ENCODE data around the gene LIPH. TPM values are rescaled to one million over a fixed set of nuclear protein-coding genes. Genes with fewer than 3 reads are reported as not detected.

Gene LIPH
- total and polyA plus RNA-seq, 10 of the 15 experiments (the other 5 are each of a cell fraction or from before 2014, with no cell fraction given), result 2.2 to 11.1 (median 5.4) TPM

DNA sequence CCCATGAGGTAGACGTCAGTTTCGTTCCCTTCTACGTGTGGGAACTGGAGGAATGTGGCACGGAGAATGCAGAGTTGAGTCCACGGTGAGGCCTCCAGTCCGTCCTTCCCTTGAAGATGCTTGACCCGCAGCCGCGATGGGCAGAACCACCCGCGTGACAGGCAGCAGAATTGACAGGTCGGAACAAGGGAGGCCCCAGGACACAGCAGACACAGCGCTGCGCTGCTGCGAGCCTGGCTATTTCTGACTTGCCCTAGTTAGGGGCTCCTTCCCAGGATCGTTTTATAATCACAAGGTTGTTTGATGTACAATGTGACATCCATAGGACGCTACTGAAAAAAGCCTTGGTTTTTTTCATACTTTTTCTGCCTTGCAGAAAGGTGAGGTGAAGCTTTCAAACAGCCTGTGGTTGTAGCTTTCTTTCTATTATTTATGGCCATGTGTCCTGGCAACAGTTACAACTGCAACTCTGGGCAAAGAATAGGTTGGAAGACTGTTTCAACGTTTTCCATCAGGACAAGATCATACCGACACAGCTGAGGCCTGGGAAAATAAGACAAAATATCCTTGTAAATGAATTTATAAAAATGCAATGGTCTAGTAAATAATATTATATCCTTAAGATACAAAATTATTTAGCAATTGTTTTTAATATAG is 43.9 kb downstream of the LIPH start:
- ChIA-PET SMC1A (ENCODE audit: uncharacterized antibody, unreplicated experiment) (no interaction called here), POLR2A (no interaction called here), RAD21 (ENCODE audit: unreplicated experiment) (no interaction called here), CTCF (no interaction called here)
- no peak overlapping the region for H3K27ac ChIP-seq (ENCODE audit: control insufficient read depth, insufficient read depth)
- H3K4me3 ChIP-seq, result no peak overlapping the region
- WGBS (ENCODE audit: insufficient coverage, insufficient replicate concordance, low lambda C conversion rate, missing lambda C conversion rate), result 76% methylated on average over 19 of the region's 19 CpGs
- H3K4me1 ChIP-seq (ENCODE audit: control insufficient read depth, insufficient read depth, low read length), result peaks cover 3% of the 10 kb centered on the region; the same call in 1 of the 2 replicates
- peaks cover 0 to 3% of the 10 kb centered on the region in 2 experiments; a peak in 2 of 4 replicates for H3K36me3 ChIP-seq (ENCODE audit: control insufficient read depth in 2 of 2, insufficient read depth in 2 of 2, low read length in 1 of 2)
- H2AFZ ChIP-seq (ENCODE audit: control insufficient read depth, low read depth, low read length), result no peak overlapping the region
- no peak overlapping the region for H3K4me2 ChIP-seq (ENCODE audit: control insufficient read depth, insufficient read depth)
- no peaks in the 10 kb centered on the region for H3K27me3 ChIP-seq (replicated peaks in 1 of 2; ENCODE audit: control insufficient read depth in 2 of 2, insufficient read depth in 2 of 2, low read length in 1 of 2)
- intact Hi-C loops (cut with micrococcal nuclease; ENCODE audit: unreplicated experiment), result no loop called here
- in situ Hi-C loops (cut with MboI), result no loop called here
- no peak for ATAC-seq
- no peaks in the 10 kb centered on the region for H3K79me2 ChIP-seq (ENCODE audit: control insufficient read depth, insufficient read depth, low read length)
- no peaks in the 10 kb centered on the region for H4K20me1 ChIP-seq (ENCODE audit: control insufficient read depth, insufficient read depth)
- H3K9ac ChIP-seq (ENCODE audit: control insufficient read depth, insufficient read depth, low read length), result no peak overlapping the region
- TSS peak; percentile 70 for BruUV-seq (replicated peaks)
- DNase-seq (ENCODE audit: low read depth, low spot score), result no peak
- FAIRE-seq, result no peak
- H3K9me3 ChIP-seq (replicated peaks; ENCODE audit: control insufficient read depth, insufficient read depth, low read length), result no peaks in the 10 kb centered on the region
- no peak for TF ChIP-seq CEBPB (IDR thresholded peaks at IDR 0.05; ENCODE audit: borderline replicate concordance in 1 of 2, low read depth in 2 of 2, low read length in 2 of 2)
- no peak for TF ChIP-seq RCOR1 (conservative IDR thresholded peaks at IDR 0.05; ENCODE audit: low read depth, low read length)
- TF ChIP-seq BRCA1 (IDR thresholded peaks at IDR 0.05; ENCODE audit: low read depth, low read length), result no peak
- no peak for TF ChIP-seq CBX3 (IDR thresholded peaks at IDR 0.05; ENCODE audit: borderline replicate concordance, low read depth)

DNA sequence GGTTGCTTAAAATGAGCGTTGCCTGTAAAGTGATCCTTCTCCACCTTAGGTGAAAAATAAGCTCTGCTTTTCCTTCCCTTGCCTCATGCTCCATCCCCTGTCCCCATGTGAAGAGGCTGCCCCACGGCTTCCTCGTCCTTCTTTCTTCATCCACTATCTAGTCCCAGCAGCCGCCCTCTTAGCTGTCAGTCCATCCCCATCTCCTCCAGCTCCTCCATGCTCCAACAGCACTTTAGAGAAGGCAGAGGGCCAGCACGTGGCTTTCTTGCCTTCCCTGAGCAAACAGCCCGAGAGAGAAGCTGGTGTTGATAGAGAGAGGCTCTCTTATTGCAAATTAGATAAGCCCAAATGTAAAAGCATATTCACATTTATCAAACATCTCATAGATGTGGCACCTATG is 44.5 kb downstream of the LIPH start:
- BruUV-seq (replicated peaks), result no TSS peak
- TF ChIP-seq YBX1 (IDR thresholded peaks at IDR 0.05) (no peak), RELA (IDR thresholded peaks at IDR 0.05; ENCODE audit: borderline replicate concordance, partially characterized antibody) (no peak), WRNIP1 (IDR thresholded peaks at IDR 0.05; ENCODE audit: borderline replicate concordance, low read depth, low read length) (no peak), RB1 (IDR thresholded peaks at IDR 0.05; ENCODE audit: borderline replicate concordance) (no peak), TCF7 (IDR thresholded peaks at IDR 0.05; ENCODE audit: borderline replicate concordance) (no peak), SUZ12 (IDR thresholded peaks at IDR 0.05; ENCODE audit: unreplicated experiment) (no peak), SPI1 (IDR thresholded peaks at IDR 0.05; ENCODE audit: borderline replicate concordance, insufficient read depth, low read depth, low read length) (no peak), SMAD5 (IDR thresholded peaks at IDR 0.05; ENCODE audit: low read depth) (no peak), SREBF2 (IDR thresholded peaks at IDR 0.05; ENCODE audit: low read length) (no peak), PRDM15 (CRISPR knock-in tag; IDR thresholded peaks at IDR 0.05) (no peak), RAD51 (IDR thresholded peaks at IDR 0.05) (no peak)

More for the DNA sequence above, 44.5 kb downstream of the LIPH start:
- H3K36me3 ChIP-seq (ENCODE audit: control insufficient read depth in 2 of 2, insufficient read depth in 2 of 2, low read length in 1 of 2), result peaks cover 0 to 3% of the 10 kb centered on the region in 2 experiments; a peak in 2 of 4 replicates
- ChIA-PET SMC1A (ENCODE audit: uncharacterized antibody, unreplicated experiment) (no interaction called here), CTCF (no interaction called here), RAD21 (ENCODE audit: unreplicated experiment) (no interaction called here), POLR2A (no interaction called here)
- FAIRE-seq (no peak), ATAC-seq (no peak), DNase-seq (ENCODE audit: low read depth, low spot score) (no peak)
- H3K9ac ChIP-seq (ENCODE audit: control insufficient read depth, insufficient read depth, low read length), result no peak overlapping the region
- in situ Hi-C loops (cut with MboI) (no loop called here), intact Hi-C loops (cut with micrococcal nuclease; ENCODE audit: unreplicated experiment) (no loop called here)
- H2AFZ ChIP-seq (ENCODE audit: control insufficient read depth, low read depth, low read length), result no peak overlapping the region
- no peaks in the 10 kb centered on the region for H3K27me3 ChIP-seq (replicated peaks in 1 of 2; ENCODE audit: control insufficient read depth in 2 of 2, insufficient read depth in 2 of 2, low read length in 1 of 2)
- no peaks in the 10 kb centered on the region for H3K79me2 ChIP-seq (ENCODE audit: control insufficient read depth, insufficient read depth, low read length)
- H3K9me3 ChIP-seq (replicated peaks; ENCODE audit: control insufficient read depth, insufficient read depth, low read length), result no peaks in the 10 kb centered on the region
- no peak overlapping the region for H3K4me2 ChIP-seq (ENCODE audit: control insufficient read depth, insufficient read depth)
- peaks cover 8% of the 10 kb centered on the region for H3K4me1 ChIP-seq (ENCODE audit: control insufficient read depth, insufficient read depth, low read length)
- WGBS (ENCODE audit: insufficient coverage, insufficient replicate concordance, low lambda C conversion rate, missing lambda C conversion rate), result 58% methylated on average over 6 of the region's 6 CpGs
- no peak overlapping the region for H3K4me3 ChIP-seq
- no peaks in the 10 kb centered on the region for H4K20me1 ChIP-seq (ENCODE audit: control insufficient read depth, insufficient read depth)
- no peak overlapping the region for H3K27ac ChIP-seq (ENCODE audit: control insufficient read depth, insufficient read depth)

Data from GM12878 (cell line).